Liver (tissue), 9 donors: ENCODE results near the gene USP47. TPM values are rescaled to one million over a fixed set of nuclear protein-coding genes. Genes with fewer than 3 reads are reported as not detected.

Experiments
- DNase-seq: peaks from one replicate; pipeline ENCODE4 v3.0.0-alpha.2; 2017; ENCODE audit warnings: low spot score
- H3K27ac ChIP-seq, 2 donors: one replicate each; pipeline ENCODE4 v1.7.0; 2013; ENCODE audit warnings: inconsistent platforms in 2 of 2, low read length in 2 of 2, control low read depth in 1 of 2, low read depth in 1 of 2, mild to moderate bottlenecking in 1 of 2
- H3K27me3 ChIP-seq, 4 donors: one replicate each; pipeline versions ENCODE4 v1.6.1 to v1.7.0; 2013; ENCODE audit warnings: low read length in 3 of 4, inconsistent platforms in 1 of 4, mild to moderate bottlenecking in 1 of 4, moderate library complexity in 1 of 4; ENCODE audit not compliant: control insufficient read depth in 4 of 4, insufficient read depth in 4 of 4
- H3K36me3 ChIP-seq, 4 donors: one replicate each; pipeline versions ENCODE4 v1.6.1 to v1.7.0; 2013; ENCODE audit warnings: low read length in 3 of 4, mild to moderate bottlenecking in 3 of 4, low read depth in 1 of 4, moderate library complexity in 1 of 4; ENCODE audit not compliant: control insufficient read depth in 4 of 4, insufficient read depth in 3 of 4
- H3K4me1 ChIP-seq, 4 donors: one replicate each; pipeline versions ENCODE4 v1.6.1 to v1.7.0; 2013; ENCODE audit warnings: low read length in 3 of 4, mild to moderate bottlenecking in 3 of 4, moderate library complexity in 1 of 4; ENCODE audit not compliant: control insufficient read depth in 4 of 4, insufficient read depth in 4 of 4
- H3K4me3 ChIP-seq, 3 donors: one replicate each; pipeline versions ENCODE4 v1.6.1 to v1.7.0; 2013; ENCODE audit warnings: low read length in 3 of 3, control low read depth in 1 of 3, low read depth in 1 of 3, mild to moderate bottlenecking in 1 of 3
- H3K9ac ChIP-seq, 2 donors: one replicate each; pipeline ENCODE4 v1.7.0; 2013; ENCODE audit warnings: low read length in 2 of 2, mild to moderate bottlenecking in 2 of 2, moderate library complexity in 2 of 2, control low read depth in 1 of 2, low read depth in 1 of 2
- H3K9me3 ChIP-seq, 4 donors: one replicate each; pipeline versions ENCODE4 v1.6.1 to v1.7.0; 2013; ENCODE audit warnings: low read length in 3 of 4; ENCODE audit not compliant: control insufficient read depth in 4 of 4
- CTCF ChIP-seq: fragments of 150-350 bp; IDR thresholded peaks from 2 replicates; pipeline ENCODE4 v1.5.1; 2017; ENCODE audit warnings: improper control_type of control experiment, low read depth, low read length; ENCODE audit not compliant: missing input control
- EGR1 ChIP-seq, 2 donors: IDR thresholded peaks; 2 replicates each; pipeline ENCODE4 v1.6.1; 2016 to 2018; ENCODE audit warnings: antibody characterized with exemption in 2 of 2, low read depth in 2 of 2
- FOXA1 ChIP-seq: IDR thresholded peaks from 2 replicates; pipeline ENCODE4 v1.6.1; 2016; ENCODE audit warnings: antibody characterized with exemption
- FOXA2 ChIP-seq: IDR thresholded peaks from 2 replicates; pipeline ENCODE4 v1.6.1; 2016; ENCODE audit warnings: antibody characterized with exemption
- HNF4A ChIP-seq, 2 donors: conservative IDR thresholded peaks; 2 replicates each; pipeline ENCODE4 v1.6.1; 2016; ENCODE audit warnings: antibody characterized with exemption in 2 of 2, mild to moderate bottlenecking in 2 of 2
- HNF4G ChIP-seq: IDR thresholded peaks from 2 replicates; pipeline ENCODE4 v1.6.1; 2016; ENCODE audit warnings: antibody characterized with exemption
- JUND ChIP-seq, 2 donors: IDR thresholded peaks; 2 replicates each; pipeline ENCODE4 v1.6.1; 2016; ENCODE audit warnings: antibody characterized with exemption in 2 of 2
- MAX ChIP-seq: IDR thresholded peaks from 2 replicates; pipeline ENCODE4 v1.6.1; 2016; ENCODE audit warnings: antibody characterized with exemption
- NR2F2 ChIP-seq: IDR thresholded peaks from 2 replicates; pipeline ENCODE4 v1.6.1; 2016; ENCODE audit warnings: antibody characterized with exemption
- RXRA ChIP-seq, 2 donors: IDR thresholded peaks; 2 replicates each; pipeline ENCODE4 v1.6.1; 2017 to 2018; ENCODE audit warnings: antibody characterized with exemption in 2 of 2, mild to moderate bottlenecking in 1 of 2
- SP1 ChIP-seq: IDR thresholded peaks from 2 replicates; pipeline ENCODE4 v1.6.1; 2018; ENCODE audit warnings: antibody characterized with exemption, mild to moderate bottlenecking
- YY1 ChIP-seq: IDR thresholded peaks from 2 replicates; pipeline ENCODE4 v1.6.1; 2016; ENCODE audit warnings: antibody characterized with exemption, mild to moderate bottlenecking
- ZBTB33 ChIP-seq: IDR thresholded peaks from 2 replicates; pipeline ENCODE4 v1.6.1; 2016; ENCODE audit warnings: antibody characterized with exemption
- WGBS: extraction: QIAGEN DNeasy Blood & Tissue Kit; methylation state at CpG from one replicate; pipeline ENCODE4 v1.1.7; 2013; 5-methylcytosine and 5-hydroxymethylcytosine counted together
- polyA plus RNA-seq, 2 donors: library from polyadenylated mRNA; stranded (reverse) in 1 of 2; unstranded in 1 of 2; fragments of 200-250 nt in 1 of 2; fragments of >200 nt in 1 of 2; fragmentation: Nextera tagmentation in 1 of 2; extraction: Ambion mirVana in 1 of 2; gene quantifications; one replicate each; pipeline versions ENCODE4 v1.2.1 to v1.2.3, GENCODE V29; 2013 to 2015
- total RNA-seq, 2 donors: library from RNA; depleted of rRNA; stranded (reverse); fragments of >200 nt; gene quantifications; one replicate each; pipeline ENCODE4 v1.2.3, GENCODE V29; 2014
- donor health status: healthy.
- donor health status: healthy.
- donor health status: healthy.
- donor health status: healthy.
- donor health status: healthy.

USP47 gene
- total and polyA plus RNA-seq, 4 donors: 14.9 to 55.1 (median 32.2) TPM

DNA sequence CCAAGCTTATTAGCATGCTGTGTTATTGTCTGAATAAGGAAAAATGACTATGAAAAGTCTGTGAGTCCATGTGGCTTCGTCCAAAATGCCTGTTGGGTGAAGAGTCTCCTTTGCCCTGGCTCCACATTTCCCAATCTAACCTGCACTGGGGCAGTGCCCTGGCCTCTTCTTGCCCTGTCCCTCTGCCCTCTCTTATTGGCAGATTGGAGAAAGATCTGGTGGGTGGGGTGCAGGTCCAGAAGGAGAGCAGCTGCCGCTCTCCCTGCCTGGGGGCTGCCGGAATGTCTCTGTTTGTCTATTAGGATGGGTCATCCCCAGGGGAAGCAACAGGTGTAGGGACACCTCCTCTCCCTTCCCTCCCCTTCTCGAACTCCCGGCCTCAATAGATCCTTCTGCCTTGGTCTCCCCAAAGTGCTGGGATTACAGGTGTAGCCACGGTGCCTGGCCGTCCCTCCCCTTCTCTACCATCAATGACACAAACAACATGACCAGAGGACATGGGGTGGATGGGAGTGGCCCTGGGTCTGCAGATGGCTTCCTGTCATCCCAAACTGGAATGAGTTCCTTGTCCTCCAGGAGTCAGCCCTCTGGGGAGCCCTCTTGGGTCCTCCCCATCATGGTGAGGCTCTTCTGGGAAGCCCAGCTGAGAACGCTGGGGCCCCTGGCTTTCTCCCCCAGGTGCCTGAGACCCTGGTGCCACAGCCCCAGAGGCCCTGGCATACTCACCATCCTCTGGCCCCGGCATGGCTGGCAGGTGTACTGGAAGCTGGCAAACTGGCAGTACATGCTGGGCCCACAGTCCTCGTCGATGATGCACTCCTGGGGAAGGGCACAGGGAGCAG is 126.1 kb downstream of the USP47 start:
- no peaks in the 10 kb centered on the region for H3K27me3 ChIP-seq
- WGBS: 67% methylated on average over 11 of the region's 11 CpGs

GRCh38 chr11:11968511-11969280 is 126.9 kb downstream of the USP47 start:
- 94% methylated on average over 11 of the region's 11 CpGs for WGBS
- Histone ChIP-seq H3K27ac (no peak overlapping the region), H3K4me3 (no peak overlapping the region), H3K9me3 (no peaks in the 10 kb centered on the region), H3K9ac (no peak overlapping the region), H3K4me1 (peaks cover 5 to 35% (median 21%) of the 10 kb centered on the region in 4 donors), H3K36me3 (no peaks in the 10 kb centered on the region), H3K27me3 (no peaks in the 10 kb centered on the region)
- DNase-seq: no peak
- no peak for TF ChIP-seq RXRA (IDR thresholded peaks at IDR 0.05)
- TF ChIP-seq YY1: no peak
- TF ChIP-seq CTCF: no peak

More for the DNA sequence above, 126.1 kb downstream of the USP47 start:
- Histone ChIP-seq H3K27ac (no peak overlapping the region), H3K36me3 (no peaks in the 10 kb centered on the region), H3K4me3 (no peak overlapping the region), H3K4me1 (peaks cover 2 to 31% (median 21%) of the 10 kb centered on the region in 4 donors), H3K9me3 (no peaks in the 10 kb centered on the region), H3K9ac (no peak overlapping the region)
- TF ChIP-seq HNF4A (conservative IDR thresholded peaks at IDR 0.05): peak; percentile 86 to 90
- peak; percentile 22 for TF ChIP-seq HNF4G
- no peak for TF ChIP-seq FOXA1
- TF ChIP-seq MAX: peak; percentile 29
- peak; percentile 64 to 84 for TF ChIP-seq RXRA (IDR thresholded peaks at IDR 0.05)
- TF ChIP-seq SP1: peak; percentile 66
- no peak for TF ChIP-seq FOXA2
- TF ChIP-seq YY1: peak; percentile 28
- no peak for DNase-seq

DNA sequence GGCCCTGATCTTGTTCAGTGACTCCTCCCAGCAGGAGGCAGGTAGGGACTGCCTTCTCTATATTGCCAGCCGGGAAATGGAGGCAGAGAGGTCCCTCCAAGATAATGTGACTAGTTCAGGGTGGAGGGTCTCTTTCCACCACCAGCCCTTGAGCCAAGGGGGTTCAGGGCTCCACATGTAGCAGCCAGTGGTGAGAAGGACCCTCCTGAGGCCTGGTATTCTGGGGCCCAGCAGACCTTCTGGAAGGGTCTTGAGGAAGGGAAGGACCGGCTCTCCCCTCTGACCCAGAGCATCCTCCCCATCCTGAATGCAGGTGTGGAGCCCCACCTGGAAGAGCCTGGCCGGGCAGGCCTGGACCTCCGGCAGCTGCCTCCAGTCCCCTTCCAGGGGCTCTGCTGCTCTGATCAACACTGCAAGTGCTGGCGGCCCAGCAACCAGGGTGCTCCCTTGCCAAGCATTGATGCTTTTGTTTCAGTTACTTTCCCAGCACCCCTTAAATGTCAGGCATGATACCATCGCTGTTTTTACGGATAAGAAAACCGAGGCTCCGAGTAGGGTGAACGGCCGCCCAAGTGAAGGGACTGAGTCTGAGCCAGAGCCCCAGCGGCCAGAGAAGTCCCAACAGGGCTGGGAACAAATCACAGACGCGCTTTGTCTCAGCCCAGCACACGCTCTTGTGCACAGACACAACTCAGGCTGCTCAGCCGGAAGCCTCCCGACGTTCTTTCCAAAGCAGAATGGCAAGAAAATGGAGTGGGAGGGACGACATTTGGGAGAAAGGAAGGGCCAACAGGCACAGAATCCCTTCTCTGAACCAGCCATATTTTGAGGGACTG is 127.8 kb downstream of the USP47 start:
- H3K27ac ChIP-seq: no peak overlapping the region
- no peak for TF ChIP-seq MAX
- TF ChIP-seq FOXA1: no peak
- TF ChIP-seq ZBTB33: no peak
- TF ChIP-seq NR2F2: no peak
- no peak for TF ChIP-seq EGR1 (IDR thresholded peaks at IDR 0.05; ENCODE audit: low read depth in 2 of 2)
- TF ChIP-seq FOXA2: no peak
- no peak for TF ChIP-seq JUND (IDR thresholded peaks at IDR 0.05)
- no peak for TF ChIP-seq HNF4A (conservative IDR thresholded peaks at IDR 0.05)
- TF ChIP-seq YY1: no peak
- no peak overlapping the region for H3K9ac ChIP-seq
- WGBS: 93% methylated on average over 19 of the region's 19 CpGs
- no peak for DNase-seq
- H3K4me3 ChIP-seq: no peak overlapping the region
- H3K9me3 ChIP-seq: no peaks in the 10 kb centered on the region
- no peaks in the 10 kb centered on the region for H3K27me3 ChIP-seq
- H3K4me1 ChIP-seq: peaks cover 3 to 28% (median 14%) of the 10 kb centered on the region in 4 donors
- H3K36me3 ChIP-seq: no peaks in the 10 kb centered on the region
